Parathyroid adenoma (tissue), 2 donors: ENCODE data around the gene PCK1.

Source experiments
- H2AFZ ChIP-seq: fragments of 300-600 bp; sonication (generic); one replicate; pipeline ENCODE4 v1.7.0; 2017; ENCODE audit warnings: antibody characterized with exemption, mild to moderate bottlenecking
- H3K27ac ChIP-seq: fragments of 300-600 bp; sonication (generic); one replicate; pipeline ENCODE4 v1.7.0; 2017
- H3K27me3 ChIP-seq: fragments of 300-600 bp; sonication (generic); one replicate; pipeline ENCODE4 v1.7.0; 2017; ENCODE audit warnings: low read length; ENCODE audit not compliant: control insufficient read depth, insufficient read depth
- H3K36me3 ChIP-seq: fragments of 300-600 bp; sonication (generic); one replicate; pipeline ENCODE4 v1.7.0; 2017; ENCODE audit warnings: low read length; ENCODE audit not compliant: control insufficient read depth, insufficient read depth
- H3K4me1 ChIP-seq: fragments of 300-600 bp; sonication (generic); one replicate; pipeline ENCODE4 v1.7.0; 2017; ENCODE audit warnings: control low read depth
- H3K4me2 ChIP-seq: fragments of 300-600 bp; sonication (generic); one replicate; pipeline ENCODE4 v1.7.0; 2017; ENCODE audit warnings: low read length
- H3K4me3 ChIP-seq: fragments of 300-600 bp; sonication (generic); one replicate; pipeline ENCODE4 v1.7.0; 2017; ENCODE audit warnings: low read depth, low read length
- H3K79me2 ChIP-seq: fragments of 300-600 bp; sonication (generic); one replicate; pipeline ENCODE4 v1.7.0; 2017; ENCODE audit warnings: control low read depth
- H3K9ac ChIP-seq: fragments of 300-600 bp; sonication (generic); one replicate; pipeline ENCODE4 v1.7.0; 2017; ENCODE audit warnings: mild to moderate bottlenecking
- H3K9me3 ChIP-seq: fragments of 300-600 bp; sonication (generic); one replicate; pipeline ENCODE4 v1.7.0; 2017; ENCODE audit warnings: low read length; ENCODE audit not compliant: control insufficient read depth
- TF ChIP-seq, protein P1 (sequence below): fragments of 300-600 bp; sonication (generic); IDR thresholded peaks from one replicate; pipeline ENCODE4 v1.7.0; 2017; ENCODE audit warnings: antibody characterized with exemption, mild to moderate bottlenecking
- donor health status: primary hyperparathyroidism.

The PCK1 gene

DNA sequence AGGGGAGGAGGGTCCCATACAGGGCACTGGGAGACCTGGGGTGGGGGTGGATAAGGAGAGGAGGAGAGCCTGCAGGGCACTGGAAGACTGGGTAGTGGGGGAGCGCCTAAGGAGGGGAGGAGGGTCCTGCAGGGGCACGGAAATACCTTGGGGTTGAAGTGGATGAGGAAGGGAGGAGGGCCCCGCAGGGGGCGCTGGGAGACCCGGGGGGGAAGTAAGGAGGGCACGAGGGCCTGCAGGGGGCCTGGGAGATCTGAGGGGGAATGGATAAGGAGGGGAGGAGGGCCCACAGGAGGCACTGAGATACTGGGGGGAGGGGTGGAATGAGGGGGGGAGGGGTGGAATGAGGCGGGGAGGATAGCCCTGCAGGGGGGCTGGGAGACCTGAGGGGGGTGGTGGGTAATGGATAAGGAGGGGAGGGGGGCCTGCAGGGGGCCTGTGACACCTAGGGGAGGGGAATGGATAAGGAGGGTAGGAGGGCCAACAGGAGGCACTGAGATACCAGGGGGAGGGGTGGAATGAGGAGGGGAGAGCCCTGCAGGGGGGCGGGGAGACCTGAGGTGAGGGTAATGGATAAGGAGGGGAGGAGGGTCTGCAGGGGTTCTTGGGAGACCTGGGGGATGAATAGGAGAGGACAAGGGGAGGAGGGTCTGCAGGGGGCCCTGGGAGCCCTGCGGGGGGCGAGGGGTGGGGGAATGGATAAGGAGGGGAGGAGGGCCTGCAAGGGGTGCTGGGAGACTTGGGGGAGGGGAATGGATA is 35.4 kb upstream of the PCK1 start:
- Histone ChIP-seq H3K27ac (no peak overlapping the region), H3K4me2 (no peak overlapping the region)

GRCh38 chr20:57526087-57526884 is 34.6 kb upstream of the PCK1 start:
- Histone ChIP-seq H2AFZ (no peak overlapping the region), H3K27ac (no peak overlapping the region), H3K36me3 (no peaks in the 10 kb centered on the region), H3K9ac (no peak overlapping the region), H3K4me1 (no peaks in the 10 kb centered on the region), H3K79me2 (no peaks in the 10 kb centered on the region), H3K4me2 (no peak overlapping the region), H3K4me3 (no peak overlapping the region), H3K9me3 (no peaks in the 10 kb centered on the region), H3K27me3 (no peaks in the 10 kb centered on the region)
- TF ChIP-seq, protein P1, sequence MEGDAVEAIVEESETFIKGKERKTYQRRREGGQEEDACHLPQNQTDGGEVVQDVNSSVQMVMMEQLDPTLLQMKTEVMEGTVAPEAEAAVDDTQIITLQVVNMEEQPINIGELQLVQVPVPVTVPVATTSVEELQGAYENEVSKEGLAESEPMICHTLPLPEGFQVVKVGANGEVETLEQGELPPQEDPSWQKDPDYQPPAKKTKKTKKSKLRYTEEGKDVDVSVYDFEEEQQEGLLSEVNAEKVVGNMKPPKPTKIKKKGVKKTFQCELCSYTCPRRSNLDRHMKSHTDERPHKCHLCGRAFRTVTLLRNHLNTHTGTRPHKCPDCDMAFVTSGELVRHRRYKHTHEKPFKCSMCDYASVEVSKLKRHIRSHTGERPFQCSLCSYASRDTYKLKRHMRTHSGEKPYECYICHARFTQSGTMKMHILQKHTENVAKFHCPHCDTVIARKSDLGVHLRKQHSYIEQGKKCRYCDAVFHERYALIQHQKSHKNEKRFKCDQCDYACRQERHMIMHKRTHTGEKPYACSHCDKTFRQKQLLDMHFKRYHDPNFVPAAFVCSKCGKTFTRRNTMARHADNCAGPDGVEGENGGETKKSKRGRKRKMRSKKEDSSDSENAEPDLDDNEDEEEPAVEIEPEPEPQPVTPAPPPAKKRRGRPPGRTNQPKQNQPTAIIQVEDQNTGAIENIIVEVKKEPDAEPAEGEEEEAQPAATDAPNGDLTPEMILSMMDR = no peak

More for the DNA sequence above, 35.4 kb upstream of the PCK1 start:
- H3K36me3 ChIP-seq = no peaks in the 10 kb centered on the region
- no peak overlapping the region for H3K4me3 ChIP-seq
- H3K27me3 ChIP-seq = no peaks in the 10 kb centered on the region
- H3K79me2 ChIP-seq = no peaks in the 10 kb centered on the region
- H2AFZ ChIP-seq = no peak overlapping the region
- H3K9me3 ChIP-seq = no peaks in the 10 kb centered on the region
- TF ChIP-seq, protein P1 = no peak
- H3K4me1 ChIP-seq = no peaks in the 10 kb centered on the region
- no peak overlapping the region for H3K9ac ChIP-seq

- Histone ChIP-seq H3K9ac (no peak overlapping the region), H2AFZ (no peak overlapping the region)
These were observed 33.9 kb upstream of the PCK1 start for GRCh38 chr20:57526885-57527460.

DNA sequence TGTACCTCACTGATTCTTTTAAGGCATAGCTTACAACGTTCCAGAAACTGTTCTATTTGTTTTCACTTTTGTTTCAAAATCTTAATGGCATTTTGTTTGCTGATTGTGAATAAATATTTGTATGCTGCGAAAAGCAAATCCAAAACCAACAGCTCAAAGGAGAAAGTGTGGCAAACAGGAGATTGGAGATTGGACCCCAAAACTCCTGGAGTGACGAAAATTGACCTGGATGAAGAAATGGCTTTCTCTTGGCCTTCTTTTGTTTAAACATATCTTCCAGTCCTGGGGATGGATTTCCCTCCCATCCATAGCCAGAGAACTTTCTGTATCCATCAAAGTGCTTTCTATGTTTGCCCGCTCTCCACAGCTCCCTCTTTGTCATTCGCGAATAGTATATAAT is 33.2 kb upstream of the PCK1 start:
- no peaks in the 10 kb centered on the region for H3K36me3 ChIP-seq
- TF ChIP-seq, protein P1 = no peak
- no peaks in the 10 kb centered on the region for H3K27me3 ChIP-seq
- H3K79me2 ChIP-seq = no peaks in the 10 kb centered on the region
- H2AFZ ChIP-seq = no peak overlapping the region
- no peak overlapping the region for H3K27ac ChIP-seq
- no peak overlapping the region for H3K4me3 ChIP-seq
- H3K9me3 ChIP-seq = no peaks in the 10 kb centered on the region
- no peaks in the 10 kb centered on the region for H3K4me1 ChIP-seq
- H3K4me2 ChIP-seq = no peak overlapping the region
- H3K9ac ChIP-seq = no peak overlapping the region

More at GRCh38 chr20:57526885-57527460, 33.9 kb upstream of the PCK1 start:
- H3K4me2 ChIP-seq = no peak overlapping the region
- H3K27ac ChIP-seq = no peak overlapping the region
- no peaks in the 10 kb centered on the region for H3K27me3 ChIP-seq
- TF ChIP-seq, protein P1 = no peak
- H3K4me1 ChIP-seq = no peaks in the 10 kb centered on the region
- H3K9me3 ChIP-seq = no peaks in the 10 kb centered on the region
- H3K79me2 ChIP-seq = no peaks in the 10 kb centered on the region
- H3K4me3 ChIP-seq = no peak overlapping the region
- H3K36me3 ChIP-seq = no peaks in the 10 kb centered on the region
